Common myeloid progenitor, CD34-positive (primary cell): ENCODE data around the gene FCN1.

ENCODE experiments used
- CTCF ChIA-PET: fragments of 350-600 bp; sonication (Branson Sonifier 250); formaldehyde crosslinking; loops from one replicate; lab custom pipeline; 2021; ENCODE audit warnings: antibody characterized with exemption; lab: Charles Lee
- POLR2A ChIA-PET: fragments of 350-600 bp; sonication (Branson Sonifier 250); formaldehyde crosslinking; loops from one replicate; lab custom pipeline; 2021; ENCODE audit warnings: antibody characterized with exemption; lab: Charles Lee
- DNase-seq, 3 donors: peaks; one replicate each; pipeline versions ENCODE4 v3.0.0 to v3.0.0-alpha.2; 2013
- H3K27ac ChIP-seq, 2 experiments: 1 replicate in 1 of 2; 2 replicates in 1 of 2; pipeline ENCODE4 v1.7.0; 2013; ENCODE audit warnings: inconsistent platforms in 2 of 2, low read length in 2 of 2, mild to moderate bottlenecking in 2 of 2, low read depth in 1 of 2, moderate library complexity in 1 of 2; ENCODE audit not compliant: severe bottlenecking in 2 of 2, insufficient read depth in 1 of 2, poor library complexity in 1 of 2
- H3K27me3 ChIP-seq, 5 experiments: replicated peaks in 2 of 5; 1 replicate in 3 of 5; 2 replicates in 2 of 5; pipeline versions ENCODE4 v1.6.1 to v1.7.0; 2013; ENCODE audit warnings: low read length in 4 of 5, mild to moderate bottlenecking in 2 of 5, moderate library complexity in 2 of 5, inconsistent platforms in 1 of 5; ENCODE audit not compliant: insufficient read depth in 5 of 5, control insufficient read depth in 4 of 5
- H3K36me3 ChIP-seq, 4 experiments: 1 replicate in 2 of 4; 2 replicates in 2 of 4; pipeline versions ENCODE4 v1.6.1 to v1.7.0; 2013; ENCODE audit warnings: low read length in 3 of 4, control low read depth in 1 of 4, mild to moderate bottlenecking in 1 of 4; ENCODE audit not compliant: control insufficient read depth in 4 of 4, insufficient read depth in 4 of 4
- H3K4me1 ChIP-seq, 4 experiments: 1 replicate in 3 of 4; 2 replicates in 1 of 4; pipeline versions ENCODE4 v1.6.1 to v1.7.1; 2013; ENCODE audit warnings: low read length in 3 of 4, mild to moderate bottlenecking in 3 of 4, control low read depth in 1 of 4, inconsistent platforms in 1 of 4, moderate library complexity in 1 of 4; ENCODE audit not compliant: control insufficient read depth in 4 of 4, insufficient read depth in 4 of 4; ENCODE audit errors: control extremely low read depth in 1 of 4
- H3K4me3 ChIP-seq, 7 experiments: 1 replicate in 4 of 7; 2 replicates in 3 of 7; pipeline versions ENCODE4 v1.5.1 to v1.7.0; 2013; ENCODE audit warnings: mild to moderate bottlenecking in 7 of 7, low read length in 6 of 7, moderate library complexity in 6 of 7, inconsistent platforms in 2 of 7, low read depth in 2 of 7, control low read depth in 1 of 7; ENCODE audit not compliant: insufficient read depth in 4 of 7, control insufficient read depth in 1 of 7; ENCODE audit errors: extremely low read depth in 1 of 7
- H3K9me3 ChIP-seq, 5 experiments: 1 replicate in 4 of 5; 2 replicates in 1 of 5; pipeline versions ENCODE4 v1.6.1 to v1.7.1; 2013; ENCODE audit warnings: low read length in 4 of 5, mild to moderate bottlenecking in 2 of 5, inconsistent platforms in 1 of 5, low read depth in 1 of 5, moderate library complexity in 1 of 5; ENCODE audit not compliant: control insufficient read depth in 4 of 5, insufficient read depth in 2 of 5; ENCODE audit errors: control extremely low read depth in 1 of 5
- WGBS: methylation state at CpG from one replicate; pipeline ENCODE4 v1.1.5; 2013; ENCODE audit not compliant: insufficient coverage; 5-methylcytosine and 5-hydroxymethylcytosine counted together

The FCN1 gene

GRCh38 chr9:134870746-134871662 lies 46.7 kb downstream of the FCN1 start:
- WGBS, result 86% methylated on average over 16 of the region's 30 CpGs
- Histone ChIP-seq H3K4me1 (no peaks in the 10 kb centered on the region), H3K4me3 (no peak overlapping the region), H3K27me3 (no peaks in the 10 kb centered on the region), H3K27ac (no peak overlapping the region), H3K36me3 (no peaks in the 10 kb centered on the region), H3K9me3 (no peaks in the 10 kb centered on the region)
- no peak for DNase-seq
- CTCF ChIA-PET, result no interaction called here
- POLR2A ChIA-PET, result no interaction called here

GRCh38 chr9:134870301-134870694 lies 47.4 kb downstream of the FCN1 start:
- no peaks in the 10 kb centered on the region for H3K9me3 ChIP-seq
- ChIA-PET POLR2A (no interaction called here), CTCF (no interaction called here)
- no peak for DNase-seq
- H3K4me3 ChIP-seq, result no peak overlapping the region
- WGBS, result 96% methylated on average over 8 of the region's 11 CpGs
- H3K4me1 ChIP-seq, result no peaks in the 10 kb centered on the region
- H3K27me3 ChIP-seq, result no peaks in the 10 kb centered on the region
- H3K27ac ChIP-seq, result no peak overlapping the region
- no peaks in the 10 kb centered on the region for H3K36me3 ChIP-seq

- no peak overlapping the region for H3K4me3 ChIP-seq
- WGBS, result 96% methylated on average over 16 of the region's 17 CpGs
- CTCF ChIA-PET, result no interaction called here
- POLR2A ChIA-PET, result no interaction called here
- DNase-seq, result no peak
- H3K9me3 ChIP-seq, result no peaks in the 10 kb centered on the region
- H3K36me3 ChIP-seq, result no peaks in the 10 kb centered on the region
- no peaks in the 10 kb centered on the region for H3K27me3 ChIP-seq
- no peaks in the 10 kb centered on the region for H3K4me1 ChIP-seq
- no peak overlapping the region for H3K27ac ChIP-seq
Observed at GRCh38 chr9:134869554-134870300, 48.0 kb downstream of the FCN1 start.

- CTCF ChIA-PET, result no interaction called here
Observed at GRCh38 chr9:134868751-134869553, 48.8 kb downstream of the FCN1 start.

GRCh38 chr9:134867917-134868750 lies 49.6 kb downstream of the FCN1 start:
- Histone ChIP-seq H3K27me3 (no peaks in the 10 kb centered on the region), H3K4me1 (no peaks in the 10 kb centered on the region), H3K27ac (no peak overlapping the region), H3K9me3 (no peaks in the 10 kb centered on the region), H3K4me3 (no peak overlapping the region), H3K36me3 (no peaks in the 10 kb centered on the region)
- no peak for DNase-seq
- WGBS, result 93% methylated on average over 20 of the region's 22 CpGs
- POLR2A ChIA-PET, result no interaction called here
- CTCF ChIA-PET, result no interaction called here

More at GRCh38 chr9:134868751-134869553, 48.8 kb downstream of the FCN1 start:
- Histone ChIP-seq H3K4me1 (no peaks in the 10 kb centered on the region), H3K9me3 (no peaks in the 10 kb centered on the region), H3K36me3 (no peaks in the 10 kb centered on the region), H3K27me3 (no peaks in the 10 kb centered on the region), H3K27ac (no peak overlapping the region), H3K4me3 (no peak overlapping the region)
- 94% methylated on average over 22 of the region's 25 CpGs for WGBS
- DNase-seq, result no peak
- POLR2A ChIA-PET, result no interaction called here

GRCh38 chr9:134864821-134865190 lies 52.9 kb downstream of the FCN1 start:
- Histone ChIP-seq H3K36me3 (no peaks in the 10 kb centered on the region), H3K27me3 (no peaks in the 10 kb centered on the region), H3K9me3 (peaks cover 0 to 3% (median 0%) of the 10 kb centered on the region in 5 experiments), H3K27ac (no peak overlapping the region), H3K4me1 (no peaks in the 10 kb centered on the region), H3K4me3 (no peak overlapping the region)
- ChIA-PET CTCF (interaction anchor here (0.6 kb wide), 1 partner anchor 50 kb away, joined by 3 read pairs; no protein-coding TSS in a partner anchor), POLR2A (no interaction called here)
- 98% methylated on average over 13 of the region's 13 CpGs for WGBS
- no peak for DNase-seq
